GM23338 (cell line): ENCODE results near the gene CCDC167. TPM values are rescaled to one million over a fixed set of nuclear protein-coding genes. Genes with fewer than 3 reads are reported as not detected.

Experiments
- ATAC-seq: fragments of 200-7000 bp; cut with Tn5 transposase; 3 replicates; pipeline ENCODE4 v1.9.1; 2020
- DNase-seq: peaks from one replicate; pipeline ENCODE4 v3.0.0-alpha.2; 2015; ENCODE audit warnings: low spot score
- H2AFZ ChIP-seq: fragments of 200-600 bp; sonication (generic); 2 replicates; pipeline ENCODE4 v1.8.0; 2016; ENCODE audit warnings: antibody characterized with exemption, mild to moderate bottlenecking, moderate library complexity
- H3F3A ChIP-seq: fragments of 200-600 bp; sonication (generic); replicated peaks from 2 replicates; pipeline ENCODE4 v1.8.0; 2017; ENCODE audit warnings: antibody characterized with exemption, mixed run types, low read depth
- H3K27ac ChIP-seq: fragments of 200-600 bp; sonication (generic); 2 replicates; pipeline ENCODE4 v1.6.1; 2016; ENCODE audit warnings: low read depth
- H3K27me3 ChIP-seq: fragments of 200-600 bp; sonication (generic); 2 replicates; pipeline ENCODE4 v1.8.0; 2016; ENCODE audit warnings: mild to moderate bottlenecking, mixed run types, moderate library complexity; ENCODE audit not compliant: insufficient read depth
- H3K36me3 ChIP-seq: fragments of 200-600 bp; sonication (generic); 2 replicates; pipeline ENCODE4 v1.8.0; 2016; ENCODE audit warnings: mild to moderate bottlenecking; ENCODE audit not compliant: insufficient read depth
- H3K4me1 ChIP-seq: fragments of 200-600 bp; sonication (generic); 2 replicates; pipeline ENCODE4 v1.8.0; 2016; ENCODE audit warnings: mild to moderate bottlenecking, moderate library complexity; ENCODE audit not compliant: insufficient read depth
- H3K4me2 ChIP-seq: fragments of 200-600 bp; sonication (generic); 2 replicates; pipeline ENCODE4 v1.7.1; 2017; ENCODE audit warnings: mixed run types
- H3K4me3 ChIP-seq: fragments of 200-600 bp; sonication (generic); 2 replicates; pipeline ENCODE4 v1.6.1; 2016; ENCODE audit warnings: mixed run types
- H3K79me2 ChIP-seq: fragments of 200-600 bp; sonication (generic); replicated peaks from 2 replicates; pipeline ENCODE4 v1.8.0; 2017; ENCODE audit warnings: mild to moderate bottlenecking; ENCODE audit not compliant: insufficient read depth
- H3K9me2 ChIP-seq: fragments of 200-600 bp; sonication (generic); 2 replicates; pipeline ENCODE4 v1.8.0; 2017; ENCODE audit not compliant: insufficient read depth
- H4K20me1 ChIP-seq: fragments of 200-600 bp; sonication (generic); replicated peaks from 2 replicates; pipeline ENCODE4 v1.8.0; 2017; ENCODE audit warnings: mild to moderate bottlenecking; ENCODE audit not compliant: insufficient read depth
- H3K27ac Mint-ChIP-seq: 2 replicates; pipeline ENCODE4 v1.8.0; 2020; ENCODE audit warnings: inconsistent platforms, mild to moderate bottlenecking, moderate library complexity, mixed read lengths
- H3K27me3 Mint-ChIP-seq: 3 replicates; pipeline ENCODE4 v1.8.0; 2022; ENCODE audit warnings: low read depth, mild to moderate bottlenecking, moderate library complexity, mixed read lengths, inconsistent platforms; ENCODE audit not compliant: insufficient read depth, poor library complexity
- H3K36me3 Mint-ChIP-seq: 3 replicates; pipeline ENCODE4 v1.8.0; 2021; ENCODE audit warnings: low read depth, mild to moderate bottlenecking, inconsistent platforms, moderate library complexity, mixed read lengths
- H3K4me1 Mint-ChIP-seq: 3 replicates; pipeline ENCODE4 v1.8.0; 2020; ENCODE audit warnings: mild to moderate bottlenecking, inconsistent platforms, mixed read lengths
- H3K4me3 Mint-ChIP-seq: 3 replicates; pipeline ENCODE4 v1.8.0; 2021; ENCODE audit warnings: moderate library complexity, mild to moderate bottlenecking, inconsistent platforms, mixed read lengths
- H3K9me3 Mint-ChIP-seq: 3 replicates; pipeline ENCODE4 v1.8.0; 2020; ENCODE audit warnings: moderate library complexity, mild to moderate bottlenecking, inconsistent platforms, mixed read lengths
- CREB1 ChIP-seq: fragments of 250-450 bp; sonication (Bioruptor Pico); IDR thresholded peaks from 2 replicates; pipeline ENCODE4 v1.5.0; 2020; ENCODE audit warnings: low read depth, mild to moderate bottlenecking, moderate library complexity
- EZH2 ChIP-seq: fragments of 200-600 bp; sonication (generic); IDR thresholded peaks from one replicate; pipeline ENCODE4 v1.8.0; 2017; ENCODE audit warnings: antibody characterized with exemption, mild to moderate bottlenecking, low read depth; ENCODE audit not compliant: unreplicated experiment
- EZH2phosphoT487 ChIP-seq: fragments of 200-600 bp; sonication (generic); IDR thresholded peaks from one replicate; pipeline ENCODE4 v1.8.1; 2018; ENCODE audit warnings: antibody characterized with exemption; ENCODE audit not compliant: unreplicated experiment
- JUNB ChIP-seq: IDR thresholded peaks from one replicate; pipeline ENCODE4 v1.6.1; 2016; ENCODE audit warnings: antibody characterized with exemption; ENCODE audit not compliant: unreplicated experiment
- NANOG ChIP-seq: IDR thresholded peaks from 2 replicates; pipeline ENCODE4 v1.6.1; 2016; ENCODE audit warnings: antibody characterized with exemption, borderline replicate concordance
- STAT1 ChIP-seq: IDR thresholded peaks from one replicate; pipeline ENCODE4 v1.6.1; 2016; ENCODE audit warnings: antibody characterized with exemption; ENCODE audit not compliant: unreplicated experiment
- ZNF114 ChIP-seq: fragments of 250-450 bp; sonication (Bioruptor Pico); IDR thresholded peaks from 2 replicates; pipeline ENCODE4 v1.5.0; 2020; ENCODE audit warnings: mild to moderate bottlenecking, moderate library complexity
- ZNF331 ChIP-seq: fragments of 250-450 bp; sonication (Bioruptor Pico); IDR thresholded peaks from 2 replicates; pipeline ENCODE4 v1.5.0; 2020; ENCODE audit warnings: low read depth, mild to moderate bottlenecking, moderate library complexity
- polyA plus RNA-seq: library from polyadenylated mRNA; unstranded; fragments of >200 nt; fragmentation: Nextera tagmentation; extraction: Ambion mirVana; gene quantifications from 2 replicates; pipeline ENCODE4 v1.2.1, GENCODE V29; 2016
- total RNA-seq: library from RNA; depleted of rRNA; stranded (reverse); fragments of >200 nt; shearing (Covaris generic); gene quantifications from 2 replicates; pipeline ENCODE4 v1.2.3, GENCODE V29; 2014
- TF ChIP-seq, protein P1 (sequence below): IDR thresholded peaks from one replicate; pipeline ENCODE4 v1.6.1; 2018; ENCODE audit warnings: antibody characterized with exemption; ENCODE audit not compliant: unreplicated experiment
- TF ChIP-seq, protein P2 (sequence below): IDR thresholded peaks from 2 replicates; pipeline ENCODE4 v1.6.1; 2016; ENCODE audit warnings: antibody characterized with exemption
- TF ChIP-seq, protein P3 (sequence below), 2 experiments: fragments of 200-600 bp in 1 of 2; sonication (generic) in 1 of 2; conservative IDR thresholded peaks; 2 replicates each; pipeline versions ENCODE4 v1.5.1 to v1.6.1; 2016 to 2017; ENCODE audit warnings: antibody characterized with exemption in 2 of 2, low read depth in 2 of 2, mild to moderate bottlenecking in 2 of 2, moderate library complexity in 1 of 2

Gene CCDC167
- total and polyA plus RNA-seq, 2 experiments from 2014 or later: 17.6 to 21.4 TPM

GRCh38 chr6:37541346-37541745, 41.7 kb upstream of the CCDC167 start:
- no peaks in the 10 kb centered on the region for H4K20me1 ChIP-seq
- H3K4me1 ChIP-seq: peaks cover 6% of the 10 kb centered on the region; the same call in 1 of the 2 replicates
- no peak overlapping the region for H3K4me3 Mint-ChIP-seq
- H3K27me3 Mint-ChIP-seq: peaks cover 31% of the 10 kb centered on the region
- H3K27ac ChIP-seq: no peak overlapping the region
- H3K79me2 ChIP-seq: no peaks in the 10 kb centered on the region
- H3K4me3 ChIP-seq: no peak overlapping the region
- no peak overlapping the region for H3K27ac Mint-ChIP-seq
- no peaks in the 10 kb centered on the region for H3K9me2 ChIP-seq
- no peak overlapping the region for H3K4me2 ChIP-seq
- no peaks in the 10 kb centered on the region; the same call in 1 of the 2 replicates for H3F3A ChIP-seq
- H3K4me1 Mint-ChIP-seq: peaks cover 23% of the 10 kb centered on the region
- no peaks in the 10 kb centered on the region for H3K36me3 Mint-ChIP-seq
- TF ChIP-seq CREB1 (CRISPR knock-in tag): no peak
- TF ChIP-seq, protein P1, sequence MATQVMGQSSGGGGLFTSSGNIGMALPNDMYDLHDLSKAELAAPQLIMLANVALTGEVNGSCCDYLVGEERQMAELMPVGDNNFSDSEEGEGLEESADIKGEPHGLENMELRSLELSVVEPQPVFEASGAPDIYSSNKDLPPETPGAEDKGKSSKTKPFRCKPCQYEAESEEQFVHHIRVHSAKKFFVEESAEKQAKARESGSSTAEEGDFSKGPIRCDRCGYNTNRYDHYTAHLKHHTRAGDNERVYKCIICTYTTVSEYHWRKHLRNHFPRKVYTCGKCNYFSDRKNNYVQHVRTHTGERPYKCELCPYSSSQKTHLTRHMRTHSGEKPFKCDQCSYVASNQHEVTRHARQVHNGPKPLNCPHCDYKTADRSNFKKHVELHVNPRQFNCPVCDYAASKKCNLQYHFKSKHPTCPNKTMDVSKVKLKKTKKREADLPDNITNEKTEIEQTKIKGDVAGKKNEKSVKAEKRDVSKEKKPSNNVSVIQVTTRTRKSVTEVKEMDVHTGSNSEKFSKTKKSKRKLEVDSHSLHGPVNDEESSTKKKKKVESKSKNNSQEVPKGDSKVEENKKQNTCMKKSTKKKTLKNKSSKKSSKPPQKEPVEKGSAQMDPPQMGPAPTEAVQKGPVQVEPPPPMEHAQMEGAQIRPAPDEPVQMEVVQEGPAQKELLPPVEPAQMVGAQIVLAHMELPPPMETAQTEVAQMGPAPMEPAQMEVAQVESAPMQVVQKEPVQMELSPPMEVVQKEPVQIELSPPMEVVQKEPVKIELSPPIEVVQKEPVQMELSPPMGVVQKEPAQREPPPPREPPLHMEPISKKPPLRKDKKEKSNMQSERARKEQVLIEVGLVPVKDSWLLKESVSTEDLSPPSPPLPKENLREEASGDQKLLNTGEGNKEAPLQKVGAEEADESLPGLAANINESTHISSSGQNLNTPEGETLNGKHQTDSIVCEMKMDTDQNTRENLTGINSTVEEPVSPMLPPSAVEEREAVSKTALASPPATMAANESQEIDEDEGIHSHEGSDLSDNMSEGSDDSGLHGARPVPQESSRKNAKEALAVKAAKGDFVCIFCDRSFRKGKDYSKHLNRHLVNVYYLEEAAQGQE: no peak
- TF ChIP-seq, protein P2, sequence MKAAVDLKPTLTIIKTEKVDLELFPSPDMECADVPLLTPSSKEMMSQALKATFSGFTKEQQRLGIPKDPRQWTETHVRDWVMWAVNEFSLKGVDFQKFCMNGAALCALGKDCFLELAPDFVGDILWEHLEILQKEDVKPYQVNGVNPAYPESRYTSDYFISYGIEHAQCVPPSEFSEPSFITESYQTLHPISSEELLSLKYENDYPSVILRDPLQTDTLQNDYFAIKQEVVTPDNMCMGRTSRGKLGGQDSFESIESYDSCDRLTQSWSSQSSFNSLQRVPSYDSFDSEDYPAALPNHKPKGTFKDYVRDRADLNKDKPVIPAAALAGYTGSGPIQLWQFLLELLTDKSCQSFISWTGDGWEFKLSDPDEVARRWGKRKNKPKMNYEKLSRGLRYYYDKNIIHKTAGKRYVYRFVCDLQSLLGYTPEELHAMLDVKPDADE: no peak
- no peak for TF ChIP-seq JUNB
- TF ChIP-seq, protein P3, sequence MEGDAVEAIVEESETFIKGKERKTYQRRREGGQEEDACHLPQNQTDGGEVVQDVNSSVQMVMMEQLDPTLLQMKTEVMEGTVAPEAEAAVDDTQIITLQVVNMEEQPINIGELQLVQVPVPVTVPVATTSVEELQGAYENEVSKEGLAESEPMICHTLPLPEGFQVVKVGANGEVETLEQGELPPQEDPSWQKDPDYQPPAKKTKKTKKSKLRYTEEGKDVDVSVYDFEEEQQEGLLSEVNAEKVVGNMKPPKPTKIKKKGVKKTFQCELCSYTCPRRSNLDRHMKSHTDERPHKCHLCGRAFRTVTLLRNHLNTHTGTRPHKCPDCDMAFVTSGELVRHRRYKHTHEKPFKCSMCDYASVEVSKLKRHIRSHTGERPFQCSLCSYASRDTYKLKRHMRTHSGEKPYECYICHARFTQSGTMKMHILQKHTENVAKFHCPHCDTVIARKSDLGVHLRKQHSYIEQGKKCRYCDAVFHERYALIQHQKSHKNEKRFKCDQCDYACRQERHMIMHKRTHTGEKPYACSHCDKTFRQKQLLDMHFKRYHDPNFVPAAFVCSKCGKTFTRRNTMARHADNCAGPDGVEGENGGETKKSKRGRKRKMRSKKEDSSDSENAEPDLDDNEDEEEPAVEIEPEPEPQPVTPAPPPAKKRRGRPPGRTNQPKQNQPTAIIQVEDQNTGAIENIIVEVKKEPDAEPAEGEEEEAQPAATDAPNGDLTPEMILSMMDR (conservative IDR thresholded peaks at IDR 0.05; ENCODE audit: low read depth in 2 of 2): no peak
- TF ChIP-seq STAT1: no peak
- no peak for TF ChIP-seq NANOG
- no peak for TF ChIP-seq EZH2
- no peak for ATAC-seq
- H3K27me3 ChIP-seq: peaks cover 23% of the 10 kb centered on the region
- DNase-seq: no peak
- no peaks in the 10 kb centered on the region for H3K9me3 Mint-ChIP-seq
- H3K36me3 ChIP-seq: no peaks in the 10 kb centered on the region
- no peak overlapping the region for H2AFZ ChIP-seq

DNA sequence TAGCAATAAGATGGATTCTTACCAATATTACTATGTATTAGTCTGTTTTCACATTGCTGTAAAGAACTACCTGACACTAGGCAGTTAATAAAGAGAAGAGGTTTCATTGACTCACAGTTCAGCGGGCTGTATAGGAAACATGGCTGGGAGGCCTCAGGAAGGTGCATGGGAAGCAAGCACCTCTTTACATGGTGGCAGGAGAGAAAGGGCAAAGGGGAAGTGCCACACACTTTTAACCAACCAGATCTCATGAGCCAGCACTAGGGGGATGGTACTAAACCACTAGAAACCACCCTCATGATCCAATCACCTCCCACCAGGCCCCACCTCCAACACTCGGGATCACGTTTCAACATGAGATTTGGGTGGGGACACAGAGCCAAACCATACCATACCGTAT, 40.7 kb upstream of the CCDC167 start:
- no peak overlapping the region for H3K4me2 ChIP-seq
- Mint-ChIP-seq H3K4me3 (no peak overlapping the region), H3K36me3 (no peaks in the 10 kb centered on the region), H3K9me3 (no peaks in the 10 kb centered on the region), H3K27me3 (peaks cover 37% of the 10 kb centered on the region), H3K27ac (peak overlapping the region; percentile 10; the same call in 1 of the 2 replicates), H3K4me1 (peaks cover 18% of the 10 kb centered on the region)
- H4K20me1 ChIP-seq: no peaks in the 10 kb centered on the region
- H3K9me2 ChIP-seq: no peaks in the 10 kb centered on the region
- H3K27me3 ChIP-seq: peaks cover 33% of the 10 kb centered on the region
- ATAC-seq (no peak), DNase-seq (peak; percentile 48)
- H3K36me3 ChIP-seq: no peaks in the 10 kb centered on the region
- H3K4me1 ChIP-seq: peaks cover 8% of the 10 kb centered on the region
- no peak overlapping the region for H3K4me3 ChIP-seq
- no peaks in the 10 kb centered on the region for H3K79me2 ChIP-seq
- no peak overlapping the region for H2AFZ ChIP-seq
- no peaks in the 10 kb centered on the region; the same call in 1 of the 2 replicates for H3F3A ChIP-seq
- H3K27ac ChIP-seq: no peak overlapping the region
- no peak for TF ChIP-seq ZNF114 (CRISPR knock-in tag)
- no peak for TF ChIP-seq ZNF331
- no peak for TF ChIP-seq EZH2
- TF ChIP-seq JUNB: no peak
- TF ChIP-seq, protein P2: no peak
- TF ChIP-seq EZH2phosphoT487: no peak
- no peak for TF ChIP-seq CREB1 (CRISPR knock-in tag)
- TF ChIP-seq NANOG: no peak
